Measurements from ENCODE around the gene CYP27C1.
"Not testable (repeated sequence)": the region's sequence is repeated elsewhere in the genome, so short reads cannot be mapped to it uniquely, and the experiment has no call there.

Gene CYP27C1

GRCh38 chr2:127169066-127169660 lies 50.9 kb downstream of the CYP27C1 start:
- no peak for DNase-seq

- no peak for DNase-seq
Observed at GRCh38 chr2:127166231-127166860, 53.8 kb downstream of the CYP27C1 start.

- no peak for DNase-seq
Observed at GRCh38 chr2:127165539-127165935, 54.6 kb downstream of the CYP27C1 start.

GRCh38 chr2:127164761-127165538 lies 55.1 kb downstream of the CYP27C1 start:
- DNase-seq: no peak

- no peak for DNase-seq
Observed at GRCh38 chr2:127163921-127164320, 56.2 kb downstream of the CYP27C1 start.

GRCh38 chr2:127163090-127163406 lies 57.1 kb downstream of the CYP27C1 start:
- DNase-seq: not testable (repeated sequence)

GRCh38 chr2:127162261-127163089 lies 57.6 kb downstream of the CYP27C1 start:
- no peak for DNase-seq

GRCh38 chr2:127161176-127162136 lies 58.6 kb downstream of the CYP27C1 start:
- no peak for DNase-seq

- DNase-seq: no peak
Observed at GRCh38 chr2:127160676-127161075, 59.4 kb downstream of the CYP27C1 start.

- DNase-seq: no peak
Observed at GRCh38 chr2:127159543-127159942, 60.6 kb downstream of the CYP27C1 start.

GRCh38 chr2:127158614-127159290 lies 61.3 kb downstream of the CYP27C1 start:
- no peak for DNase-seq

GRCh38 chr2:127157651-127158485 lies 62.2 kb downstream of the CYP27C1 start:
- peak; percentile 51 for DNase-seq

- DNase-seq: no peak
Observed at GRCh38 chr2:127157114-127157513, 63.0 kb downstream of the CYP27C1 start.

- DNase-seq: no peak
Observed at GRCh38 chr2:127155947-127156346, 64.2 kb downstream of the CYP27C1 start.

GRCh38 chr2:127155028-127155581 lies 65.0 kb downstream of the CYP27C1 start:
- no peak for DNase-seq

- peak; percentile 25 for DNase-seq
Observed at GRCh38 chr2:127154396-127154795, 65.7 kb downstream of the CYP27C1 start.

- peak; percentile 95 for DNase-seq
Observed at GRCh38 chr2:127153691-127154158, 66.4 kb downstream of the CYP27C1 start.

GRCh38 chr2:127150996-127151395 lies 69.1 kb downstream of the CYP27C1 start:
- DNase-seq: no peak

GRCh38 chr2:127149384-127149783 lies 70.7 kb downstream of the CYP27C1 start:
- peak; percentile 92 for DNase-seq
